ENCODE measurements around the gene SPTLC3. TPM values are rescaled to one million over a fixed set of nuclear protein-coding genes. Genes with fewer than 3 reads are reported as not detected.

SPTLC3 gene
- total and polyA plus RNA-seq, 2 experiments from 2014 or later, result 0.52 to 0.66 TPM

DNA sequence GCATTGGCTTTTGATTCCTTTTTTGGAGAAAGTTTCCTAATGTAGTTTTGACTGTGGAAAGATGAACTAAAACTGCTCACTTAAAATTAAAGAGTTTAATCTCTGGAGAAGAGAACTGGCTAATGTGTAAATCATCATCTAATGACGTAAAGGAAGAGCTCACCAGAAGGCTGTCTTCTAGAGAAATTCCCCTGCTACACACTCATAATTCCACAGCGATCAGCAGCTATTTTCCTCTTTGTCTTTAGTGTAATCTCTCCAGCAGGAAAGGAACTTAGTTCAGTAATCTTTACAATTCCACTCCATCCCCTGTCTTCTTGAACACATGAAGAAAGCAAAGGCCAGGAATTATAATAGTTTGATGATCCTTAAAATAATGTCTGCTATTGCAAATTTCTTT is 15.8 kb downstream of the SPTLC3 start:
- no peak overlapping the region for H3K4me3 Mint-ChIP-seq
- no peaks in the 10 kb centered on the region for H3K27me3 ChIP-seq (ENCODE audit: insufficient read depth)
- H3K4me1 ChIP-seq (ENCODE audit: insufficient read depth), result no peaks in the 10 kb centered on the region
- H3K79me2 ChIP-seq (replicated peaks; ENCODE audit: insufficient read depth), result no peaks in the 10 kb centered on the region
- no peak overlapping the region for H3K27ac Mint-ChIP-seq
- ATAC-seq (no peak), DNase-seq (ENCODE audit: low spot score) (no peak)
- no peaks in the 10 kb centered on the region for H3K36me3 ChIP-seq (ENCODE audit: insufficient read depth)
- no peaks in the 10 kb centered on the region for H3K27me3 Mint-ChIP-seq (ENCODE audit: insufficient read depth, low read depth, poor library complexity)
- TF ChIP-seq, protein P1, sequence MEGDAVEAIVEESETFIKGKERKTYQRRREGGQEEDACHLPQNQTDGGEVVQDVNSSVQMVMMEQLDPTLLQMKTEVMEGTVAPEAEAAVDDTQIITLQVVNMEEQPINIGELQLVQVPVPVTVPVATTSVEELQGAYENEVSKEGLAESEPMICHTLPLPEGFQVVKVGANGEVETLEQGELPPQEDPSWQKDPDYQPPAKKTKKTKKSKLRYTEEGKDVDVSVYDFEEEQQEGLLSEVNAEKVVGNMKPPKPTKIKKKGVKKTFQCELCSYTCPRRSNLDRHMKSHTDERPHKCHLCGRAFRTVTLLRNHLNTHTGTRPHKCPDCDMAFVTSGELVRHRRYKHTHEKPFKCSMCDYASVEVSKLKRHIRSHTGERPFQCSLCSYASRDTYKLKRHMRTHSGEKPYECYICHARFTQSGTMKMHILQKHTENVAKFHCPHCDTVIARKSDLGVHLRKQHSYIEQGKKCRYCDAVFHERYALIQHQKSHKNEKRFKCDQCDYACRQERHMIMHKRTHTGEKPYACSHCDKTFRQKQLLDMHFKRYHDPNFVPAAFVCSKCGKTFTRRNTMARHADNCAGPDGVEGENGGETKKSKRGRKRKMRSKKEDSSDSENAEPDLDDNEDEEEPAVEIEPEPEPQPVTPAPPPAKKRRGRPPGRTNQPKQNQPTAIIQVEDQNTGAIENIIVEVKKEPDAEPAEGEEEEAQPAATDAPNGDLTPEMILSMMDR (conservative IDR thresholded peaks at IDR 0.05; ENCODE audit: low read depth in 2 of 2), result no peak
- TF ChIP-seq, protein P2, sequence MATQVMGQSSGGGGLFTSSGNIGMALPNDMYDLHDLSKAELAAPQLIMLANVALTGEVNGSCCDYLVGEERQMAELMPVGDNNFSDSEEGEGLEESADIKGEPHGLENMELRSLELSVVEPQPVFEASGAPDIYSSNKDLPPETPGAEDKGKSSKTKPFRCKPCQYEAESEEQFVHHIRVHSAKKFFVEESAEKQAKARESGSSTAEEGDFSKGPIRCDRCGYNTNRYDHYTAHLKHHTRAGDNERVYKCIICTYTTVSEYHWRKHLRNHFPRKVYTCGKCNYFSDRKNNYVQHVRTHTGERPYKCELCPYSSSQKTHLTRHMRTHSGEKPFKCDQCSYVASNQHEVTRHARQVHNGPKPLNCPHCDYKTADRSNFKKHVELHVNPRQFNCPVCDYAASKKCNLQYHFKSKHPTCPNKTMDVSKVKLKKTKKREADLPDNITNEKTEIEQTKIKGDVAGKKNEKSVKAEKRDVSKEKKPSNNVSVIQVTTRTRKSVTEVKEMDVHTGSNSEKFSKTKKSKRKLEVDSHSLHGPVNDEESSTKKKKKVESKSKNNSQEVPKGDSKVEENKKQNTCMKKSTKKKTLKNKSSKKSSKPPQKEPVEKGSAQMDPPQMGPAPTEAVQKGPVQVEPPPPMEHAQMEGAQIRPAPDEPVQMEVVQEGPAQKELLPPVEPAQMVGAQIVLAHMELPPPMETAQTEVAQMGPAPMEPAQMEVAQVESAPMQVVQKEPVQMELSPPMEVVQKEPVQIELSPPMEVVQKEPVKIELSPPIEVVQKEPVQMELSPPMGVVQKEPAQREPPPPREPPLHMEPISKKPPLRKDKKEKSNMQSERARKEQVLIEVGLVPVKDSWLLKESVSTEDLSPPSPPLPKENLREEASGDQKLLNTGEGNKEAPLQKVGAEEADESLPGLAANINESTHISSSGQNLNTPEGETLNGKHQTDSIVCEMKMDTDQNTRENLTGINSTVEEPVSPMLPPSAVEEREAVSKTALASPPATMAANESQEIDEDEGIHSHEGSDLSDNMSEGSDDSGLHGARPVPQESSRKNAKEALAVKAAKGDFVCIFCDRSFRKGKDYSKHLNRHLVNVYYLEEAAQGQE (IDR thresholded peaks at IDR 0.05; ENCODE audit: unreplicated experiment), result no peak
- H2AFZ ChIP-seq, result no peak overlapping the region
- H3K4me1 Mint-ChIP-seq, result peaks cover 3% of the 10 kb centered on the region; the same call in 1 of the 3 replicates
- peaks cover 22% of the 10 kb centered on the region for H3K9me3 Mint-ChIP-seq
- no peaks in the 10 kb centered on the region; the same call in 1 of the 2 replicates for H3K9me2 ChIP-seq (ENCODE audit: insufficient read depth)
- H3K27ac ChIP-seq (ENCODE audit: low read depth), result no peak overlapping the region
- no peaks in the 10 kb centered on the region for H3F3A ChIP-seq (replicated peaks; ENCODE audit: low read depth)
- H3K36me3 Mint-ChIP-seq (ENCODE audit: low read depth), result peaks cover 20% of the 10 kb centered on the region
- no peaks in the 10 kb centered on the region for H4K20me1 ChIP-seq (replicated peaks; ENCODE audit: insufficient read depth)
- no peak overlapping the region for H3K4me3 ChIP-seq
- no peak overlapping the region for H3K4me2 ChIP-seq

DNA sequence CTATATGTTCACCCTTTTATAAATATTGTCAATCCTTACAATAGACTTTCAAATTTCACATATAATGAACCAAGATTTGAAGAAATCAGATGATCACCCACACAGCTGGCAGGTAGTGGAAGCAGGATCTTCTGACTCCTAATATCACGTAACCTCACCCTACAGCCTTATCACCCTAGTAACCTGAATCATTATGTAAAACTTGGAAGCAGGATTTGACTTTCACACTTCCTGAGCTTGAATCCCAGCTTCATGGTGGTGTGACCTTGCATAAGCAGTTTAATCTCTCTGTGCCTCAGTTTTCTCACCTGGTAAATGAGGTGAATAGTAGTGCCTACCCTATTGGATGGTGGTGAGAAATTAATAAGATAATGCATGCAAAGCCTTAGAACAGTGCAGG is 16.4 kb downstream of the SPTLC3 start:
- no peak overlapping the region for H3K4me3 Mint-ChIP-seq
- no peak for DNase-seq (ENCODE audit: low spot score)
- H2AFZ ChIP-seq, result no peak overlapping the region
- peaks cover 22% of the 10 kb centered on the region for H3K9me3 Mint-ChIP-seq
- H3K4me1 Mint-ChIP-seq, result peaks cover 3% of the 10 kb centered on the region; the same call in 1 of the 3 replicates
- no peak overlapping the region for H3K4me2 ChIP-seq
- H3K36me3 Mint-ChIP-seq (ENCODE audit: low read depth), result peaks cover 20% of the 10 kb centered on the region
- no peaks in the 10 kb centered on the region for H3K27me3 Mint-ChIP-seq (ENCODE audit: insufficient read depth, low read depth, poor library complexity)
- no peaks in the 10 kb centered on the region for H3K4me1 ChIP-seq (ENCODE audit: insufficient read depth)
- H3K27ac ChIP-seq (ENCODE audit: low read depth), result no peak overlapping the region
- no peak overlapping the region for H3K27ac Mint-ChIP-seq
- H3K36me3 ChIP-seq (ENCODE audit: insufficient read depth), result no peaks in the 10 kb centered on the region
- H3F3A ChIP-seq (replicated peaks; ENCODE audit: low read depth), result no peaks in the 10 kb centered on the region
- no peaks in the 10 kb centered on the region for H4K20me1 ChIP-seq (replicated peaks; ENCODE audit: insufficient read depth)
- no peak for ATAC-seq
- H3K9me2 ChIP-seq (ENCODE audit: insufficient read depth), result no peaks in the 10 kb centered on the region
- no peaks in the 10 kb centered on the region for H3K79me2 ChIP-seq (replicated peaks; ENCODE audit: insufficient read depth)
- no peak overlapping the region for H3K4me3 ChIP-seq
- H3K27me3 ChIP-seq (ENCODE audit: insufficient read depth), result no peaks in the 10 kb centered on the region
- no peak for TF ChIP-seq ZNF331 (CRISPR knock-in tag; IDR thresholded peaks at IDR 0.05; ENCODE audit: low read depth)
- TF ChIP-seq, protein P3, sequence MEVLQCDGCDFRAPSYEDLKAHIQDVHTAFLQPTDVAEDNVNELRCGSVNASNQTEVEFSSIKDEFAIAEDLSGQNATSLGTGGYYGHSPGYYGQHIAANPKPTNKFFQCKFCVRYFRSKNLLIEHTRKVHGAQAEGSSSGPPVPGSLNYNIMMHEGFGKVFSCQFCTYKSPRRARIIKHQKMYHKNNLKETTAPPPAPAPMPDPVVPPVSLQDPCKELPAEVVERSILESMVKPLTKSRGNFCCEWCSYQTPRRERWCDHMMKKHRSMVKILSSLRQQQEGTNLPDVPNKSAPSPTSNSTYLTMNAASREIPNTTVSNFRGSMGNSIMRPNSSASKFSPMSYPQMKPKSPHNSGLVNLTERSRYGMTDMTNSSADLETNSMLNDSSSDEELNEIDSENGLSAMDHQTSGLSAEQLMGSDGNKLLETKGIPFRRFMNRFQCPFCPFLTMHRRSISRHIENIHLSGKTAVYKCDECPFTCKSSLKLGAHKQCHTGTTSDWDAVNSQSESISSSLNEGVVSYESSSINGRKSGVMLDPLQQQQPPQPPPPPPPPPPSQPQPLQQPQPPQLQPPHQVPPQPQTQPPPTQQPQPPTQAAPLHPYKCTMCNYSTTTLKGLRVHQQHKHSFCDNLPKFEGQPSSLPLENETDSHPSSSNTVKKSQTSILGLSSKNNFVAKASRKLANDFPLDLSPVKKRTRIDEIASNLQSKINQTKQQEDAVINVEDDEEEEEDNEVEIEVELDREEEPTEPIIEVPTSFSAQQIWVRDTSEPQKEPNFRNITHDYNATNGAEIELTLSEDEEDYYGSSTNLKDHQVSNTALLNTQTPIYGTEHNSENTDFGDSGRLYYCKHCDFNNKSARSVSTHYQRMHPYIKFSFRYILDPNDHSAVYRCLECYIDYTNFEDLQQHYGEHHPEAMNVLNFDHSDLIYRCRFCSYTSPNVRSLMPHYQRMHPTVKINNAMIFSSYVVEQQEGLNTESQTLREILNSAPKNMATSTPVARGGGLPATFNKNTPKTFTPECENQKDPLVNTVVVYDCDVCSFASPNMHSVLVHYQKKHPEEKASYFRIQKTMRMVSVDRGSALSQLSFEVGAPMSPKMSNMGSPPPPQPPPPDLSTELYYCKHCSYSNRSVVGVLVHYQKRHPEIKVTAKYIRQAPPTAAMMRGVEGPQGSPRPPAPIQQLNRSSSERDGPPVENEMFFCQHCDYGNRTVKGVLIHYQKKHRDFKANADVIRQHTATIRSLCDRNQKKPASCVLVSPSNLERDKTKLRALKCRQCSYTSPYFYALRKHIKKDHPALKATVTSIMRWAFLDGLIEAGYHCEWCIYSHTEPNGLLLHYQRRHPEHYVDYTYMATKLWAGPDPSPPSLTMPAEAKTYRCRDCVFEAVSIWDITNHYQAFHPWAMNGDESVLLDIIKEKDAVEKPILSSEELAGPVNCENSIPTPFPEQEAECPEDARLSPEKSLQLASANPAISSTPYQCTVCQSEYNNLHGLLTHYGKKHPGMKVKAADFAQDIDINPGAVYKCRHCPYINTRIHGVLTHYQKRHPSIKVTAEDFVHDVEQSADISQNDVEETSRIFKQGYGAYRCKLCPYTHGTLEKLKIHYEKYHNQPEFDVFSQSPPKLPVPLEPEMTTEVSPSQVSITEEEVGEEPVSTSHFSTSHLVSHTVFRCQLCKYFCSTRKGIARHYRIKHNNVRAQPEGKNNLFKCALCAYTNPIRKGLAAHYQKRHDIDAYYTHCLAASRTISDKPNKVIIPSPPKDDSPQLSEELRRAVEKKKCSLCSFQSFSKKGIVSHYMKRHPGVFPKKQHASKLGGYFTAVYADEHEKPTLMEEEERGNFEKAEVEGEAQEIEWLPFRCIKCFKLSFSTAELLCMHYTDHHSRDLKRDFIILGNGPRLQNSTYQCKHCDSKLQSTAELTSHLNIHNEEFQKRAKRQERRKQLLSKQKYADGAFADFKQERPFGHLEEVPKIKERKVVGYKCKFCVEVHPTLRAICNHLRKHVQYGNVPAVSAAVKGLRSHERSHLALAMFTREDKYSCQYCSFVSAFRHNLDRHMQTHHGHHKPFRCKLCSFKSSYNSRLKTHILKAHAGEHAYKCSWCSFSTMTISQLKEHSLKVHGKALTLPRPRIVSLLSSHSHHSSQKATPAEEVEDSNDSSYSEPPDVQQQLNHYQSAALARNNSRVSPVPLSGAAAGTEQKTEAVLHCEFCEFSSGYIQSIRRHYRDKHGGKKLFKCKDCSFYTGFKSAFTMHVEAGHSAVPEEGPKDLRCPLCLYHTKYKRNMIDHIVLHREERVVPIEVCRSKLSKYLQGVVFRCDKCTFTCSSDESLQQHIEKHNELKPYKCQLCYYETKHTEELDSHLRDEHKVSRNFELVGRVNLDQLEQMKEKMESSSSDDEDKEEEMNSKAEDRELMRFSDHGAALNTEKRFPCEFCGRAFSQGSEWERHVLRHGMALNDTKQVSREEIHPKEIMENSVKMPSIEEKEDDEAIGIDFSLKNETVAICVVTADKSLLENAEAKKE (CRISPR knock-in tag; IDR thresholded peaks at IDR 0.05), result no peak
- no peak for TF ChIP-seq EZH2phosphoT487 (IDR thresholded peaks at IDR 0.05; ENCODE audit: unreplicated experiment)
- TF ChIP-seq, protein P2 (IDR thresholded peaks at IDR 0.05; ENCODE audit: unreplicated experiment), result no peak
- no peak for TF ChIP-seq JUNB (IDR thresholded peaks at IDR 0.05; ENCODE audit: unreplicated experiment)
